ENCODE data around the gene NDUFAF5.

The NDUFAF5 gene

GRCh38 chr20:13825465-13825864 is 40.6 kb downstream of the NDUFAF5 start:
- DNase-seq: no peak

- no peak for DNase-seq
Measured at GRCh38 chr20:13831476-13831875, 46.6 kb downstream of the NDUFAF5 start.

DNA sequence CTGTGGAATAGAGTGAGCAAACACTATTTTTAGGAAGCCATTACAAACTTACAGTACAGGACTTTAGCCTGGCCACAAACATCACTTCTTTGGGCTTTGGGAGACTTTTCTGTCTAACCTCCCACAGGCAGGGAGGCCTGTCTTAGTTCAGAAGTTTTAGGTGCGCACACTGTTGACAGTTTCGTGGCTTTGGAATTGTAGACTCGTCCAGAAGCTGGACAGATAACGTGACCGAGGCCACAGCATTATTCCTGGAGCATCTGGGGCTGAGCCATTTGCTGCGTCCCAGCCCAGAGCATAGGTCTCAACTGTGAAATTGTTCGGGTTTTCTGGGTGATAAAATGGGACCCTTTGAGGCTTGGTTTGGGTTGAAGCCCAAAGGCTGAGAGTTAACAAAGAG is 53.8 kb downstream of the NDUFAF5 start:
- no peak for DNase-seq

GRCh38 chr20:13839421-13840092 is 54.7 kb downstream of the NDUFAF5 start:
- DNase-seq: no peak

DNA sequence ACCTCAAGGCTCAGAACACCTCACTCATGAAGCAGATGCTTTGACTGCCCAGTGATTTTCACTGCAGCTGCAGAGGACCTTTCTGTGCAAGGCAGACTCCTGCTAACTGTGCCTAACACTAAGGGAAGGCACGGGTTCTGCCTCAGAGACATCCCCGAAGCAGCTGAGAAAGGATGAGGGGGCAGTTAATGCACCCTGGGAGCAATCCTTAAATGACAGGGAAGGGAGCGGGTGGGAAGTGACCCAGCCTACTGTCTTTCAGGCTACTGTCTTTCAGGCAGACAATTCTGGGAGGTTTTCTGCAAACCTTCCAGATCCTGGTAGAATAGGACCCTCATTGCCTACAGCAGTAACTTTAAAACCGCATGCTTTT is 55.3 kb downstream of the NDUFAF5 start:
- no peak for DNase-seq

DNA sequence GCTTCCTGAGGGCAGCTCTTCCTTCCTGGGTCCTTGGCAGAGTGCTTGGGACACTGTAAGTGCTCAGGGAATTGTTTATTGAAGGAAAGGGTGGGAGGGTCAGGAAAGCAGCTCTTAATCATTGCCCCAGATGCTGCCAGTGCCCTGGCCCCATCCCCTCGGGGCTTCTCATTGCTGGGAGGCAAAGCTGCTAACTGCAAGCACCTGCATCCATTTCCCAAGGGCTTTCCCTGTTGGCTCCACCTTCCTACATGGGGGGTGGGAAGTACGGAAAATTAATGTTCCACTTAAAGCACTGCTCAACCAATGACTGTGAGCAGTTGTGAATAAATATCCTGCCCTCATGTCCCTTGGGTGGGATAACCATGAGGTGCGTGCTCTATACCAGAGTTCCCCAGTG is 56.4 kb downstream of the NDUFAF5 start:
- DNase-seq: no peak

- no peak for DNase-seq
Measured at GRCh38 chr20:13844296-13844695, 59.5 kb downstream of the NDUFAF5 start.

- no peak for DNase-seq
Measured at GRCh38 chr20:13851279-13851678, 66.5 kb downstream of the NDUFAF5 start.

- no peak for DNase-seq
Measured at GRCh38 chr20:13852306-13852705, 67.5 kb downstream of the NDUFAF5 start.

DNA sequence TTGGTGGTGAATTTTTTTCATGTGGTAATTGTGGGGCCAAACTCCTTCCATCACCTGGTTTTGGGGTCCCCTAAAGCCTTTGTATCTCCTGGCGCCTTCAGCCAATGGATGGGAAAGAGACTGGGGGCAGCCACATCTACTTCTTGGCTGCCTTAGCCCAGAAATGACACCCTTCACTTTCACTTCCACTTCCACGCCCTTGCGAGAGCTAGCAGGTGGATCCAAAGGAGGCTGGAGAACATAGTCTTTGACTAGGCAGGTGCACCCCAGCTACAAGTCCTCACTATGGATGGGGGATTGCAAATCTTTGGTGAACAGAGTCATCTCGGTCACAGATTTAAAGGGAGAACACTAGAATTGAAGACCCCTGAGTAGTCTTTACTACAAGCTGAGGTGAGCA is 70.8 kb downstream of the NDUFAF5 start:
- no peak for DNase-seq

DNA sequence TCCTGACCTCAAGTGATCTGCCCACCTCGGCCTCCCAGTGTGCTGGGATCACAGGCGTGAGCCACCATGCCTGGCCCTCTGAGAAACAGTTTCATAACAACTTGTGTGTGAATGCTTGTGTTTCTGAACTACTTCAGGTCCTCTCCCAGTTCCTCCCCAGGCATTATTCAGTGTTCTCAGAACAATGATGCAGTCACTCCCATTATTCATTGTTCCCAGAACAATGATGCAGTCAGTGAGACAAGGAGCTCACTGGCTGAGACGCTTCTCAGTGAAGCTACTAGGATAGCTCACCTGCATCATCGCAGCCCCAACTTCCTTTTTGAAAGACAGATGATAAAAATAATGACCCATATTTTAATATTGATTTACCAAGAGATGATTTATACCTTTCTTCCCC is 71.5 kb downstream of the NDUFAF5 start:
- DNase-seq: no peak

- DNase-seq: peak in 1 of 2 experiments; percentile 67
Measured at GRCh38 chr20:13857304-13857703, 72.5 kb downstream of the NDUFAF5 start.

GRCh38 chr20:13857961-13858360 is 73.1 kb downstream of the NDUFAF5 start:
- peak; percentile 53 to 72 for DNase-seq

DNA sequence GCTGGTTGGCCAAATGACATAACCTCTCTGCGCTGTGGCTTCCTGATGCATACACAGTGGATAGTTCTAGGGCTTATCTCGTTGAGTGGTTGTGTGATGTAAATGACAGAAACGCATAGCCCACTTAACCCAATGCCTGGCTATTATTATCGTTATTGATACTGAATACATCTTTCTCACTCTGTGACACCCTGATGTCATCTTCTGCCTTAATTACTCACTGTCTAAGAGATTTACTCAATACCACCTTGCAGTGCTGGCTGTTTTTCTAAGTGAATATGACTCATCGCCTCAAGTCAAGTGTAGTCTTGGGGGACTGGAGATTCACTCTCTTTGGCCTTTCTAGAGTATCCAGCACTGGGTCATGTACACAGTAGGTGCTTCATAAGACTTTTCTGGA is 73.6 kb downstream of the NDUFAF5 start:
- DNase-seq: no peak

GRCh38 chr20:13858871-13859270 is 74.0 kb downstream of the NDUFAF5 start:
- DNase-seq: peak; percentile 14 to 64

DNA sequence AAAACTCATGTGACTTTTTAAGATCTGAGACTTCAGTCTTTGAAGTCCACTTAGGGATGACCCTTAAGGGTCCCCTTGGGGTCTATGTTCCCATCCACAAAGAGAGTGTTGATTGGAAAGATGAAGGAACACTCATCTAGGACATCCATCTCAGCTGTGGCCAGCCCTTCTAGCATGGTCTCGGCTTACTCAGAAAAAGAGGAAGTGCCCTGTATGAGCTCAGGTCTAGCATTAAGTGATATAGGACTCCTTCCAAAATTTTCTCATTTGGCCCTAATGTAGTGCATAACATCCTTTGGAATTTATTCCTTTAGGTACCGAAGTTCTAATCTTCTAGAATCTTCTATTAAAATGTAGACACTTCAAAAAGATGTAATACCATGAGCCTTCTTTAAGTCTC is 77.4 kb downstream of the NDUFAF5 start:
- no peak for DNase-seq

GRCh38 chr20:13863244-13863643 is 78.4 kb downstream of the NDUFAF5 start:
- no peak for DNase-seq

- DNase-seq: no peak
Measured at GRCh38 chr20:13865156-13865555, 80.3 kb downstream of the NDUFAF5 start.

DNA sequence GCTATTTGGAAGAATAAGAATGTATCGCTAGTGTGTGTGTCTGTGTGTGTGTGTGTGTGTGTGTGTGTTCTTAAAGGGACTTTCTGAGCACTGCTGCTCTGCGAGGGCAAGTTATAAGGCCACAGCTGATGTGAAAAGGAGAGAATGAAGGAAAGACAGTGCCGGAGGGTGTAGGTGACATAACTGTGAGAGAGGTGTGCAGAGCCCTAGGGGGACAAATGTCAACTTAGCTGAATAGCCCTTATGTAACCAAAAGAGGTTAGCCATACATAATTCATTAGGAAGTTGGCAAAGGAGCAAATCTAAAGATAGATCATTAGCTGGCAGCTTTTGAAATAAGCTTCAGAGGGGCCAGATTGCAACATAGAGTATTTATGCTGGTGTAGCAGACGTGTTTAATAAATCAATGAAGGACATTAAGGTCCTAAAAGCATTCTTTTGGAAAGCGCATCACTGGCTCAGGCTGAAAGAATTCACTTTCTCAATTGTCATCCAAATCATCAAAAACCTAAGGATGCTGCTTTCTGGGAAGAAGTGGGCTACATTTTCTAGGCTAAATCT is 81.0 kb downstream of the NDUFAF5 start:
- peak in 1 of 2 experiments; percentile 72 for DNase-seq

- DNase-seq: no peak
Measured at GRCh38 chr20:13868331-13868730, 83.5 kb downstream of the NDUFAF5 start.

DNA sequence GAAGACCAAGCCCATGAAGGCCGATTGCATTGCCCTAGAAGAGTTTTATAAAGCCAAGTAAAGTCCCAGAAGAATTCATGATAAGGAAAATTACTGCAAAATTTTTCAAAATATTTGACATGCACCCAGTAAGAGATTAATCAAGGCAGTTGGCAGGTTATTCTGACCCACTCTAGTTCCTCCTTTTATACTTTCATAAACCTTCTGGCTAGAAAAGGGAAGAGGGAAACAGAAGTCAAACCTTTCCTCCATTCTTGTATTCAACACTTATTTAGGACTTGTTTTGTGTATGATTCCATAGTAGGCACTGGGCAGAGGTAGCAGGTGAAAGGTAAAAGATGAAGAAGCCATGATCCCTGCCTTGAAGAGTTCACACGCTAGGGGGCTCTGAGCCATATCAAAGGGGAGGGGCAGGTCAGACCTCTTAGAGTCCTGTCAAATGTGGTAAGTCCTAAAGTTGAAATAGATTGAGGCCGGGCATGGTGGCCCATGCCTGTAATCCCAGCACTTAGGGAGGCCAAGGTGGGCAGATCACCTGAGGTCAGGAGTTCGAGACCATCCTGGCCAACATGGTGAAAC is 85.4 kb downstream of the NDUFAF5 start:
- no peak for DNase-seq
